NCI-H2029 treated with DMSO at 0.1 percent for 48 hours (cell line): Measurements from ENCODE around the gene PPM1L.
"Not testable (repeated sequence)": the region's sequence is repeated elsewhere in the genome, so short reads cannot be mapped to it uniquely, and the experiment has no call there.

Experiments
- DNase-seq: peaks from one replicate; lab custom pipeline; 2025; lab: John Stamatoyannopoulos, UW

PPM1L gene

DNA sequence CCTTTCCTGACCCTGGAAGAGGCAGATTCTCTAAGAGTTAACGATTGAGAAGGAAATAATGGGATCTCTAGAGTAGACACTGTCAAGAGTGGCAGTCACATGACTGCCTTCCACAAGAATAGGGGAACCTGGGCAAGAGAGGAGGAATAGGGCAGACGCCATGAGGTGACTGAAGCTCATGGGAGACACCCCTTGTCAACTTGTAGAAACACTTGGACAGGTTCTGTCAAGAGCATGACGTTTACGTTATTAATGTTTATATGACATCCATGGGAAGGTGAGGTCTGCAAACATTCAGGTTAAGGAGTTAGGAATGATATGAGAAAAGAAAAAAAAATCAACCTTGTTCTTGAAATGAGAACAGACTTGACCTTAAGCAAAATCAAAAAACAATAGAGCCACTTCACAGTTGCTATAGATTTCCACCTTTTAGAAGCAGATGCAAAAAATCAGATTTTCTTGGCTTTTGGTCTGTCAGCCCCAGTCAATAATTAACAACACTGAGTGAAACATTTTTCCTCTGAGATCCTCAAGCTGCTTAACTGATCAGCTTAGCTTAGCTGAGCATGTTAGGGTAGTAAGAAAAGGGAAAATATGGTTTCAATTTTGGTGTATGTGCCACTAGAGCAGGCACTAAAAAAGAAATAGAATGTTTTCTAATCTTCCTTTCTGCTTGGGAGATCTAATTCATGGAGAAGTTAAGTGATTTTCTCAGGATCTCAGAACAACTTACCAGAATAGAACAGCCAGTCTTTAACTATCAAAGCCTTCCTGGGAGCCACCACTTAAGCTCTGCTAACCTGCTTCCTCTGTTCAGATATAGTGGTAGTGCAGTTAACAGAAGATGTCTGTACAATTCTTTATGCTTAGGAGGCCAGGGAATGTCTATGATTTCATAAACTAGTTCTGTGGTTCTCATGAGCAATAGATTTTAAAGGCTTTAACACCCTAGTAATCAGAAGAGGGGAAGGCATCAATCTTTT is 232.2 kb downstream of the PPM1L start:
- DNase-seq = no peak

DNA sequence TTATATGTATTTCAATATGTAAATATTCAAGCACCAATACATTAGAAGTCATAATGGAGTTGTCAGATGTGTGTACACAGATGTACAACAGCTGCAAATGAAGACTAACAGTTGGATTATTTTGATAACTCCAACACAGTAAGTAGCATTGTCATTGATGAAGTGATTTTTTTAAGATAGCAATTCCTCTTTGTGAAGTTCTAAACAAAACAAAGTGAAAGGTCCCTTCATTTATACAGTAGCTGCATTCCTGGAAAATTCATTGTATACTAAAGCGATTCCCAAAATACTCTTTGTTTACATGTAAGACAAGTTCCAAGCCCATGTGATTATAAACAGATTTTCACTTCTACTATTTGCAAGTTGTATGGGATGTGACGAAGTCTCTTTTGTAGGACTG is 234.4 kb downstream of the PPM1L start:
- DNase-seq = no peak

DNA sequence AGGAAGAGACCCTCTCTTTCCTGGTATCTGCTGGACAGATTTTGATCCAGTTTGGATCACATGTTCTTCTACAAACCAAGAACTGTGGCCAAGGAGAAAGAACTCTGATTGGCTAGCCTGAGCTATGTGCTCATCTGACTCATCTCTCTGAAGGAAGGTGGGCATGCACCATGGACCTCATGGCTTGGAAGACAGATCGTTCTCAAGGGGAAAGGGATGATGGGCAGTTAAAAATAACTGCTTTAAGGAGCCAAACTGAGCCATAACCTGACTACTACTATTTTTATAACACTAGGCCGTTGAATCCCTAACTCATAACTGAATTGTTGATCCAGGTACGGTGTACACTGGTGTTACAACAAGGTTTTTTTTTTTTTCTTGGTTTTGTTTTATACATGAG is 236.7 kb downstream of the PPM1L start:
- DNase-seq = no peak

DNA sequence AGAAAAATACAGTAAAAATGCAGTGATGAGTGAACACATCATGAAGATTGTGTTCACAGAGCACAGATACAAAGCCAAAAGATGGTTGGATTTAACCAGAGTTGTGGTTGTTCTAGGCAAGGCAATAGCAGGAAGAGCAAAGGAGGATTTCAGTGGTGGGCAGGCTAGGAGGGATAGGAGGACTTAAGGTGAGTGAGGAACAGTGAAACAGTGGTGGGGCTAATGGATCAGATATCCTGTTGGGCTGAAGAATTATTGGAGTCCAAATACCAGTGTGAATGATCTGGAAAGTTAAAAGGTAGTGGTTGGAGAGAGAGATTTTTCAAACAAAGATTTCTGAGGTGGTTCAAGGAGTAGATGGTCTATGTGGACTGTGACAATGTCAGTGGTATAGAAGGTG is 240.8 kb downstream of the PPM1L start:
- no peak for DNase-seq

DNA sequence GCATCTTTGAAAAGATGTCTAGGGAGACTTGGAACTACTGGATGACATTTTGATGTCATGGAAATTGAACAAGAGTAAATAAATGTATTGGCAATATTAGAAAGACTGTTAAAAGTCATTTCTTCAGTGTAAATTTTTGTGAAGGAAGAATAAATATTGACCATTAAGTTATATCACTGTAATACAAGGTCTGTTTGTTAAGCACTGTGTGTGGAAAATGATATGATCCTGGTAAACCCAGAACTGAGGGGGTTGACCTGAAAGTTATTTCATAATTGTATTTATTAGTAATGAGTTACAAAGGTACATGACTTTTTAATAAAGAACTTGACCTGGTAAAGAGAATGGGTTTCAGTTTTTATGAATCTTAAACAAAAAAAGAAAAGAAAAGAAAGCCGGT is 242.6 kb downstream of the PPM1L start:
- no peak for DNase-seq

DNA sequence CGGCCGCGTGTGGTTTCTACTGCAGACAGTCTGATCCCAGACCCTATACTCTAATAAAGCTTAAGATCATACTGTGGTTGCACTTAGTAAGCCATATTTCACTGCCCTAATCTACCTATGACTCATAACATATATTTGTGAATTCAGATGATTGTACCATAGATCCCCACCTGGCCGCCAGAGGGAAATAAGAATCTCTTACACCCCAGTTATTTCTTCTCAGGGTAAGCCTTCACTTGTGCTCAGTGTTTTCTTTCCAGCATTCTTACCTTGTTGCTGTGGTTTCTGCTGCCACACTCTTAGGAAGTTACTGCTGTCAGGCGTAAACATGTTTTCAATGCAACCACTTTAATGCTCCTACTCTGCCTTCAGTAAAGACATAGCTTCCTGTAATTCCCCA is 243.2 kb downstream of the PPM1L start:
- DNase-seq = no peak

DNA sequence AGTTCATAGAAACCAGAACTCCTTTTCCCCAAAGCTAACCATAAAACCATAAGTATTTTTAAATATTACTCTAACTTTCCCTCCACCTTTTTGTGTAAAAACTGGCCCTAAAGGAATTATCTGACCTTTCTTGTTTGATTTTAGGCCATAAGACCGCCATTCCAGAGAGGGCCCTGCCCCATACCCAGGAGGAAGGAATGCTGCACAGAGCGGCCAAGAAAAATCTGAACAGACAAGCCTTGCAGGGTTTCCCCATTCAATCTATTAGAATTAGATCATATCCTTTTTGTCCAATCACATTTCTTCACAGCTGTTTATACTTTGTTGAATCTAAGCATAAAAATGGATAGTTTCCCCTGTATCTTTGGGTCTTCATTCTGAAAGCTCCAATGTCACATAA is 252.1 kb downstream of the PPM1L start:
- DNase-seq = no peak

DNA sequence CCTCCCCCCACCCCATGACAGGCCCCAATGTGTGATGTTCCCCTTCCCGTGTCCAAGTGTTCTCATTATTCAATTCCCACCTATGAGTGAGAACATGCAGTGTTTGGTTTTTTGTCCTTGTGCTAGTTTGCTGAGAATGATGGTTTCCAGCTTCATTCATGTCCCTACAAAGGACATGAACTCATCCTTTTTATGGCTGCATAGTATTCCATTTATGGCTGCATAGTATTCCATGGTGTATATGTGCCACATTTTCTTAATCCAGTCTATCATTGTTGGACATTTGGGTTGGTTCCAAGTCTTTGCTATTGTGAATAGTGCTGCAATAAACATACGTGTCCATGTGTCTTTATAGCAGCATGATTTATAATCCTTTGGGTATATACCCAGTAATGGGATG is 254.1 kb downstream of the PPM1L start:
- not testable (repeated sequence) for DNase-seq

DNA sequence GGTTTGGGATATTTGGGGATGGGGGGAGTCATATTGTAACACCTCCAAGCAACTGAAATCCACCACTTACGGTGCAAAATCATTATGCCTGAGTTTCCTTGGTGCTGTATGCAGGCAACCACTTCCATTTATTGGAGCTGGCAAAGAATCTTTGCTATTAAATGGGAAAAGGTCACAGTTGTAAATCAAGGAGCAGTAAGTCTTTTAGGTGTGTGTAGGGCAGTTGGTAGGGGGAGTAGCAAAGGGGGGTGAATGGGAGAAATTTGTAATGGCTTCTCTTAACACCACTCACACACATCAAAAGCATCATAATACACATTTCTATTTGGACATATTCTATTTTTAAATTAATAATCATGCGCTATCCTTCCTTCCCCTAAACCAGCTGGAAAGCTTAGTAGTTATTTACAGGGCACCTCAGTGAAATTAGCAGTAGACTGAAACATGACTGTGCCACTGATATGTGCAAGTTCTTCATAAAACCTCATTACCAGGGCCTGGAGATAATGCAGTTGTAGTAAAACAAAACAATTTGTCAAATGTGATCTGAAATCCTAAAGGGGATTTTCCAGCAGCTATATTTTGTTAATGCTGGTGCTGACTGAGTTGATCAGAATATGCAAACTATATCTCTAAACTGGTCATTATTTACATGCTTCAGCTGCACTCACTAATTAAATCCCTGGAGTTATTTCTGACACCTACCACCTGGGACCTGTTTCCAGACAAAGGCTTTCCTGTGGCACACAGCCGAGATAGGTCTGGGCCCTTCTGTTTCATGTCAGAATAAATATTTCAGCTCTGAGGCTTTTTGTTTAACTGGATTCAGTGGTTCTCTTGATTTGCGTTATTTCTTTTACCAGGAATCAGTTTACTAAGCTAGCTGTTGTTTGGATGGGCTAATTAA is 259.1 kb downstream of the PPM1L start:
- DNase-seq = no peak

DNA sequence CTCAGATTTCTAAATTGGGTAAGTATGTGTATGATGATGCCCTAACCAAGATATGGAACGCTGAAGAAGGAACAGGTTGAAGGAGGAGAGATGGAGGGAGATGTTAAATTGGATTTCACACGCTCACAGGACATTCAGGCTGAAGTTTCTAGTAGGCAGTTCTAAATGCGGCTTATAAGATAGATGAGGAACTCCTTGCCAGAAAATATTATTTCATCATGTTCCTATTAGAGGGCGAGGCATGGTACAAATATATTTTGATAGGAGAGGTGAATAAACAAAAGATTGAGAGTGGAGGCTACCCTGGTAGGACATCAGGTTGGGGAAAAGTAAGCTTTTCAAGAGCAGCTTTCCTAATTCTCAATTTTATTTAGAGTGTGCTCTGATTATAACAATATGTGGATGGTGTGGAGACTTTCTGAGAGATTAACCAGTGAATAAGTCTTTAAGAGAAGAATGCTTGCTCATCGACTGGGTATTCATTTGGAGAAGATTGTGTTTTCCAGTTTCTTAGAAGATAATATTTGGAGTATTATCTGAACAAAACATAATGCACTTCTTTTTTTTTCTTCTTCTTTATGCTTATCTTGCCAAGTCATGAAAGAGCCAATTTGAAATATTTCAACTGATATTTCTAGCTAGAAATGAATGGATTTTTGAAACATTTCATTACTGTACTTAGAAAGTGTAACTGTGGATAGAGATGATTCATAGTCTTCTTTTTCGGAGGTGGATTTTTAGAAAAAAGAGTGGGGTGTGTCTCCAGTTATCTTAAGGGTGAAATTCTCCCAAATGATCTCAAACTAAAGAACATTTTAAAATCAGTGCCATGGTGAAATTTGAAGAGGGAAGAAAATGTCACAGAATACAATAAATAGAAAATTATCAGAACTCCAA is 260.6 kb downstream of the PPM1L start:
- no peak for DNase-seq

DNA sequence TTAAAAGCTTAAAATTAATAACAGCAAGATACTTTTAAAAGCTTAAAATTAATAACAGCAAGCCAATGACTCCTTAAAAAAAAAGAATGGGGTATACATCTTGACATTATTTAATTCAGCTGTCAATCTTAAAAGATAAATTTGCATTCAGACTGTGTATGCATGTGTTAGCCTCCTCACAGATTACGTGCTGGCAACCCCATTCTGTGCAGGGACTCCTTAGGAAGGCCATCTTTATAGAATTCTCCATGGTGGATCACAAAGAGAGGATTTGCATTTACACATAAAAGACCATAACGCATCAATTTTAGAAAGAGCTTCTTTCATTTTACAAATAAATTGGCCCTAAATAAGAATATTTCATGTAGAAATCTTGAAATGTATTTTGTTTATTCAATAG is 261.9 kb downstream of the PPM1L start:
- no peak for DNase-seq

DNA sequence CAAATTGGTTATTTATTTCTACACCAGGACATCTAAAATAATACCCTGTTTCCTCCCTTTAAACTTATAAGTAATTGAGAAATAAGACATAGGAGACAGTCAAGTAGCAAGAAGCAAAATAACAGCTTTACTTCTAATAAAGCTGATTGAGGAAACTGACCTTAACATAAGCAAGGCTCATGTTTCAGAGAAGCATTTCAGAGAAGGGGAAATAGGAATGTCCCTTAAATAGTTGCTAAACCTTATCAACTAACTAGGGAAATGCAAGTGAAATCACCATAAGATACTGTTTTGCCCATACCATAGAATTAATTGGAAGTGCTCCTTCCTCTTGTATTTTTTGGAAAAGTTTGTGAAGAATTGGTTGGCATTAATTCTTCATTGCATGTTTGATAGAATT is 264.2 kb downstream of the PPM1L start:
- no peak for DNase-seq

DNA sequence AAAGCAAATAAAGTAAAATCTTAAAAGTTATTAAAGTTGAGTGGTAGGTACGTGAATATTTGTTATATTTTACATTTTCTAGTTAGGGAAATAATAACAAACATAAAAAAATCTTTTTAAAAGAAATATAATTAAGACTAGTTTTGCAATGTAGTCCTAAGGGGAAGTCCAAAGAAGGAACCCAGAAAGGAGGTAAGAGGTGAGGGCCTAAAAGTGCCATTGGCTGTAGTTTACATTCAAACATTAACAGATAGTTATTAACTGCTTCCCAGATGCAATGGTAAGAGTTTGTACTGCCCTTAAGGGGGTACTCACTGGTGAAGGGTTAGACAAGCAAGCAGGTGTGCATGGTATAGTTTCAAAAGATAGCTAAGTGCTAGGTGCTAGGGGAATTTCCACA is 269.9 kb downstream of the PPM1L start:
- no peak for DNase-seq

DNA sequence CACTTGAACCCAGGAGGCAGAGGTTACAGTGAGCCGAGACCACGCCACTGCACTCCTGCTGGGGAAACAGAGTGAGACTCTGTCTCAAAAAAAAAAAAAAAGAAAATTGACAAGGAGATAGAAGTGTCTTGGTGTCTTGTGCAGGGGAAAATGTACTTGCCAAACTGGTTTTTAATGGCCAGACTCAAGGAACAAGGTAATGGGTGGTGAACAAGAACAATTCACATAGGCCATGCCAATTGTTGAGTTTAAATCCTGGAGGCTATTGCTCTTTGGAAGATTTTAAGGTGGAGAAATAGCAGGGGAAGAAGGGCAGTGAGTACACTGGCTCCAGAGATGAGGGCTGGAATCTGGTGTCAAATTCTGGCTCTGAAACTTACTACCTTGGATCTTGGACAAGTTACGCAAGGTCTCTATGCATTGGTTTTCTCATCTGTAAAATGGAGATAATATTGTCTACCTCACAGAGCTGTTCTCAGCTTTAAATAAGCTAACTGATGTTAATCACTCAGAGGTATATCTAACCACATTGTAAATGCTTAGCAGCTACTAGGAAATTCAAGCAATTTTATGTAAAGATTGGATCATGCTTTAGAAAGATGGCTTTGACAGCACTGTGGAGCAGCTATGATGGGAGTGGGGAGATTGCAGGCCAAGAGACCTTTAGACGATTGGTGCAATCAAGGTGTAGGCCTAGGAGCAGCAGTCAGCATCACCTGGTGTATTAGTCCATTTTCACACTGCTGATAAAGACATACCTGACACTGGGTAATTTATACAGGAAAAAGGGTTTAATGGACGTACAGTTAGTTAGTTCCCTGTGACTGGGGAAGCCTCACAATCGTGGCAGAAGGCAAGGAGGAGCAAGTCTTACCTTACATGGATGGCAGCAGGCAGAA is 270.8 kb downstream of the PPM1L start:
- no peak for DNase-seq

DNA sequence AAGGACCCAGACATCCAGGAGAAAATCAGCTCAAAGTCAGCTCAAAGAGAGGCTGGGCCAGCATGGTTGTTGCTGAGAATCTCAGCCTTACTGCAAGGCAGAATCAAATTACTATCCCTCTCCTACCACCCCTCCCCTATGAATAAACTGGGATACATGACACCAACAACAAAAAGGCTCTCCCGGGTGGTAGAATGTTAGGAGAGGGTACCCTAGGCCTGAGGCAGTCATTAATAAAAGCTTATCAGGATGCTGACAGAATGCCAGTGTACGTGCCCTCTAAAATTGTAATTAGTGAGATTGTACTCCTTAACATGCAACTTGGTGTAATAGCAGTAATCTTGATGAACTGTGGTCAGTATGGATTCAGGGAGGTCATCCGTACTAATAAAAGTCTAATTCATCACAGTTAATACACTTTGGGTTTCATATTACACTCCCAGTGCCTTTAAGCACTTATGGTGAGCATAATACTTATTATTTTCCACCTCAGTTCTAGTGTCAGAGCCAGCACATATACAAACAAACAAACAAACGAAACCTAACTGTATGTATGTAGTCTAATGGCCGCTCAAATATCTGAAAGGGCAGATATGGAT is 272.6 kb downstream of the PPM1L start:
- DNase-seq = no peak

DNA sequence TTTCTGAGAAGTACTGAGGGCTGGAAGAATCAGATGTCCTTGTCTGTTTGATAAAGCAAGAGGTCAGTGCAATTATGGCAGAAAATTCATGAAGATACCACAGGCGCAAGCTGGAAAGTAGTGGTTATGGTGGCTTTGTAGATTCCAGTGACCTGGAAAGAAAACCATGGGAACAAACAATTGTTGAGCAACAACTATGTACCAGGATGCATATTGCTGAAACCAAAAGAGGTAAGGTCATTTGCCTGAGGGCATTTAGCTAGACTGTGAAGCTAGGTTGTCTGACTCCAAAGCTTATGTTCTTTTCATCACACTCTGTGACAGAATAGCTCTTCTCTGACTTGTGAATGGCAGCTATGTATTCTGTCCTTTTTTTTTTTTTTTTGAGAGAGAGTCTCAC is 275.1 kb downstream of the PPM1L start:
- DNase-seq = no peak

DNA sequence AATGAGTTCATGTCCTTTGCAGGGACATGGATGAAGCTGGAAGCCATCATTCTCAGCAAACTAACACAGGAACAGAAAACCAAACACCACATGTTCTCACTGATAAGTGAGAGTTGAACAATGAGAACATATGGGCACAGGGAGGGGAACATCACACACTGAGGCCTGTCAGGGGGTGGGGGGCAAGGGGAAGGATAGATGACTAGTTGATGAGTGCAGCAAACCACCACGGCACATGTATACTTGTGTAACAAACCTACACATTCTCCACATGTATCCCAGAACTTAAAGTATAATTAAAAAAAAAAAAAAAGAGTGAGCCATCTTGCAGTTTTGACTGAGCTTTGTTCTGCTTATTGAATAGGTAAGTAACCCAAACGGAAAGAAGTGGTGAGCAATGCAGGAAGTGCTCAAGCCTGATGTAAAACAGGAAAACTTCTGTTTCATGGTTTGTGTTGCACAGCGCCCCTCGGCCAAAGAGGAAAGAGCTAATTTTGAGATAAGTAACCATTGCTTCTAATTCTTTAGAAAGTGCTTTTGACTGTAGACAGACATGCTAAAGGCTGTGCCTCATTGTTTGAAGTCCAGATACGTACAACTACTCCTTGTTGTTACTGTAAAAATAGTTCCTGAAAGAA is 279.0 kb downstream of the PPM1L start:
- not testable (repeated sequence) for DNase-seq

DNA sequence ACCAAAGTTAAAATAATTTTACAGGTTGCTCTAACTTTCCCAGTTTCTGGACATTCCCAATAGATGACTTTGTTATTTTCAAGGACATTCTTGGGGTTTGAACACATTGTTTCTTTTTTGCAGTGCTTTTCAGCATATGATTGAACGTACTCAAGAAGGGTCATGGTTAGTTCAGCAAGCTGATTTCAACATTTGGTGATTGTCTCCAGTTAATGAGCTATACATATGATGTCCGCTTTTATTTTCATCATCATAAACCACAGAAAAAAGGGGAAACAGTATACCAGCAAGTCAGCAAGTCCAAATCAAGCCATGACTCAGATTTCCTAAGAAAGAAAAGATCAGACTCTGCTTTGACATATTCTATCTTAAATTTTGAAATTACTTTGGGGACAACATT is 279.7 kb downstream of the PPM1L start:
- no peak for DNase-seq

DNA sequence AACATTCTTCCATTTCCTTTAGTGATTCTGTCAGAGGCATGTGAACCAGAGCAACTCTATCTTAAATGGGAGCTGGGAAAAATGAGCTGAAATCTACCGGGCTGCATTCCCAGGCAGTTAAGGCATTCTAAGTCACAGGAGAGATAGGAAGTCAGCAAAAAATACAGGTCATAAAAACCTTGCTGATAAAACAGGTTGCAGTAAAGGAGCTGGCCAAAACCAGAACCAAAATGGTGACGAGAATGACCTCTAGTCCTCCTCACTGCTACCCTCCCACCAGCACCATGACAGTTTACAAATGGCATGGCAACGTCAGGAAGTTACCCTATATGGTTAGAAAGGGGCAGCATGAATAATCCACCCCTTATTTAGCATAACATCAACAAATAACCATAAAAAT is 282.7 kb downstream of the PPM1L start:
- no peak for DNase-seq

DNA sequence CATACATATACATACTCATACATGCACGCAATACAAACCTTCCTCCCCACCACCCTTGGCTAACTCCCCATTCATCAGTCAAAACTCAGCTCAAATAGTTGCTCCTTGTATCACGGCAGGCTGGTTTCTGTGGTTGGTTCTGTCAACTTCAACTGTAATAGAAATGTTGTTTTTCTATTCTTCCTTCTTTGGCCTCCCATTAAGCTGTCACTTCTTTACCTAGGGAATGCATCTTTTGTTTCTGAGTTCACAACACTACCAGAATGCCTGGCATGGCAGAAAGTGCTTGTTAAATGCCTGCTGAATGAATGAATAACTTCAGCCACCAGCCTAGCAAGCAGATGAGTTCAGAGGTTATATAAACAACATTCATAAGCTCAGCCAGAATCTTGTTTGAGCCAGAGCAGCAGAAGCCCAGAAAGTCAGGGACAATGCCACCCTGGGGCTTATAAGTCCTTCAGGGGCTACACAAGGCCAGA is 286.0 kb downstream of the PPM1L start:
- no peak for DNase-seq
